GM12878 (cell line): ENCODE data around the gene CLIP2. TPM values are rescaled to one million over a fixed set of nuclear protein-coding genes. Genes with fewer than 3 reads are reported as not detected.

Experiments used
- ATAC-seq: fragments of 200-7000 bp; cut with Tn5 transposase; 3 replicates; pipeline ENCODE4 v1.9.1; 2020; ENCODE audit warnings: mild to moderate bottlenecking, moderate library complexity
- BruUV-seq: library from RNA; stranded (reverse); fragments of 400-500 nt; replicated peaks from 2 replicates; lab custom pipeline; 2021; lab: Mats Ljungman, UMichigan
- CTCF ChIA-PET: fragments of 300-600 bp; sonication (Branson Sonifier 250); formaldehyde crosslinking; extraction: SDS; loops from one replicate; lab custom pipeline; 2021; ENCODE audit warnings: inconsistent platforms; lab: Yijun Ruan, JAX
- POLR2A ChIA-PET: fragments of 350-600 bp; formaldehyde crosslinking; extraction: SDS; loops from one replicate; lab custom pipeline; 2021; ENCODE audit warnings: inconsistent platforms; lab: Charles Lee
- RAD21 ChIA-PET: fragments of 300-600 bp; sonication (Branson Sonifier 250); formaldehyde crosslinking; loops from one replicate; lab custom pipeline; 2023; ENCODE audit warnings: antibody characterized with exemption; ENCODE audit not compliant: unreplicated experiment; lab: Charles Lee
- SMC1A ChIA-PET: fragments of 300-600 bp; sonication (Branson Sonifier 250); formaldehyde crosslinking; loops from one replicate; lab custom pipeline; 2023; ENCODE audit not compliant: unreplicated experiment, uncharacterized antibody; lab: Charles Lee
- DNase-seq: peaks from one replicate; pipeline ENCODE4 v3.0.0-alpha.2; 2011; ENCODE audit warnings: low read depth, low spot score
- FAIRE-seq: peaks from 3 replicates; lab custom pipeline; 2011; peaks lifted over from hg19 to GRCh38; lab: Jason Lieb, UNC
- H2AFZ ChIP-seq: 2 replicates; pipeline ENCODE4 v1.6.0; 2011; ENCODE audit warnings: low read depth, low read length, control low read depth; ENCODE audit not compliant: control insufficient read depth
- H3K27ac ChIP-seq: 2 replicates; pipeline ENCODE4 v1.5.1; 2011; ENCODE audit warnings: control low read depth; ENCODE audit not compliant: control insufficient read depth, insufficient read depth
- H3K27me3 ChIP-seq, 2 experiments: replicated peaks in 1 of 2; 2 replicates each; pipeline versions ENCODE4 v1.6.0 to v1.6.1; 2011; ENCODE audit warnings: low read length in 1 of 2; ENCODE audit not compliant: control insufficient read depth in 2 of 2, insufficient read depth in 2 of 2
- H3K36me3 ChIP-seq, 2 experiments: 2 replicates each; pipeline ENCODE4 v1.5.1; 2011; ENCODE audit warnings: low read length in 1 of 2; ENCODE audit not compliant: control insufficient read depth in 2 of 2, insufficient read depth in 2 of 2
- H3K4me1 ChIP-seq: 2 replicates; pipeline ENCODE4 v1.6.1; 2011; ENCODE audit warnings: mild to moderate bottlenecking, low read length, moderate library complexity, mixed read lengths; ENCODE audit not compliant: control insufficient read depth, insufficient read depth
- H3K4me2 ChIP-seq: 2 replicates; pipeline ENCODE4 v1.6.0; 2011; ENCODE audit warnings: control low read depth; ENCODE audit not compliant: control insufficient read depth, insufficient read depth
- H3K4me3 ChIP-seq: fragments of 200-600 bp; sonication (generic); 2 replicates; pipeline ENCODE4 v1.5.1; 2016
- H3K79me2 ChIP-seq: 2 replicates; pipeline ENCODE4 v1.6.0; 2011; ENCODE audit warnings: low read length; ENCODE audit not compliant: control insufficient read depth, insufficient read depth
- H3K9ac ChIP-seq: 2 replicates; pipeline ENCODE4 v1.8.0; 2011; ENCODE audit warnings: low read length, control low read depth, mixed read lengths; ENCODE audit not compliant: control insufficient read depth, insufficient read depth
- H3K9me3 ChIP-seq: replicated peaks from 3 replicates; pipeline ENCODE4 v1.5.1; 2011; ENCODE audit warnings: mild to moderate bottlenecking, low read length; ENCODE audit not compliant: control insufficient read depth, insufficient read depth
- H4K20me1 ChIP-seq: 2 replicates; pipeline ENCODE4 v1.6.0; 2011; ENCODE audit not compliant: control insufficient read depth, insufficient read depth
- EP300 ChIP-seq, 2 experiments: fragments of 150-350 bp in 1 of 2; IDR thresholded peaks; 2 replicates each; pipeline ENCODE4 v1.6.1; 2011 to 2012; ENCODE audit warnings: low read depth in 2 of 2, low read length in 2 of 2, borderline replicate concordance in 1 of 2, improper control_type of control experiment in 1 of 2, inconsistent platforms in 1 of 2; ENCODE audit not compliant: control insufficient read depth in 1 of 2
- MAX ChIP-seq: IDR thresholded peaks from 2 replicates; pipeline ENCODE4 v1.6.1; 2012; ENCODE audit warnings: low read depth, low read length, improper control_type of control experiment
- MXI1 ChIP-seq: fragments of 150-350 bp; IDR thresholded peaks from 2 replicates; pipeline ENCODE4 v1.6.1; 2011; ENCODE audit warnings: low read depth, mild to moderate bottlenecking, inconsistent platforms, low read length, improper control_type of control experiment
- NFXL1 ChIP-seq: fragments of 450-650 bp; IDR thresholded peaks from 2 replicates; pipeline ENCODE4 v1.6.1; 2017; ENCODE audit warnings: antibody characterized with exemption, mild to moderate bottlenecking, borderline replicate concordance
- NKRF ChIP-seq: fragments of 450-650 bp; conservative IDR thresholded peaks from 2 replicates; pipeline ENCODE4 v1.6.1; 2017; ENCODE audit warnings: mild to moderate bottlenecking, moderate library complexity
- PKNOX1 ChIP-seq: fragments of 450-650 bp; IDR thresholded peaks from 2 replicates; pipeline ENCODE4 v1.6.1; 2016; ENCODE audit warnings: mild to moderate bottlenecking
- STAT1 ChIP-seq: fragments of 450-650 bp; conservative IDR thresholded peaks from 2 replicates; pipeline ENCODE4 v1.6.1; 2014; ENCODE audit warnings: antibody characterized with exemption, mild to moderate bottlenecking
- ZNF24 ChIP-seq: fragments of 450-650 bp; IDR thresholded peaks from 2 replicates; pipeline ENCODE4 v1.6.1; 2017; ENCODE audit warnings: antibody characterized with exemption, mild to moderate bottlenecking
- WGBS: methylation state at CpG from one replicate; pipeline ENCODE4 v1.1.6; 2016; ENCODE audit warnings: low lambda C conversion rate; ENCODE audit not compliant: insufficient replicate concordance, insufficient coverage; ENCODE audit errors: missing lambda C conversion rate; 5-methylcytosine and 5-hydroxymethylcytosine counted together
- in situ Hi-C: fragments of 300-500 bp; cut with MboI; formaldehyde crosslinking; loops from 9 replicates; pipeline ENCODE4 v1.14.3; 2018; ENCODE audit warnings: mixed read lengths
- intact Hi-C: fragments of 100-400 bp; cut with micrococcal nuclease; formaldehyde crosslinking; loops from one replicate; pipeline ENCODE4 v1.14.2; 2022; ENCODE audit not compliant: unreplicated experiment
- polyA plus RNA-seq, 11 experiments: library from polyadenylated mRNA; depleted of rRNA in 4 of 11; unstranded in 6 of 11; stranded (reverse) in 5 of 11; fragments of >200 nt; fragmentation: Nextera tagmentation in 4 of 11; fragmentation: Illumina TruSeq in 1 of 11; extraction: Ambion mirVana in 4 of 11; extraction: Trizol in 1 of 11; gene quantifications; 1 replicate in 1 of 11; 2 replicates in 10 of 11; pipeline versions ENCODE4 v1.2.1 to v1.2.3, GENCODE V29; 2011 to 2016; ENCODE audit warnings: inconsistent platforms in 2 of 11, missing spikeins in 2 of 11, low read depth in 1 of 11
- total RNA-seq, 4 experiments: library from RNA; depleted of rRNA in 3 of 4; stranded (reverse); fragments of >200 nt in 3 of 4; fragmentation: Illumina TruSeq in 1 of 4; extraction: Trizol in 1 of 4; gene quantifications; 2 replicates each; pipeline versions ENCODE4 v1.2.1 to v1.2.3, GENCODE V29; 2013 to 2021

The CLIP2 gene
- total and polyA plus RNA-seq, 10 of the 15 experiments (the other 5 are each of a cell fraction or from before 2014, with no cell fraction given): 0.26 to 56.3 (median 21.0) TPM

GRCh38 chr7:74290553-74290950, 1.3 kb downstream of the CLIP2 start:
- Histone ChIP-seq H3K79me2 (peaks cover 85% of the 10 kb centered on the region), H4K20me1 (peaks cover 3% of the 10 kb centered on the region; the same call in 1 of the 2 replicates), H3K4me2 (peak overlapping the region; percentile 93), H3K4me3 (peak overlapping the region; percentile 97), H3K4me1 (peaks cover 41% of the 10 kb centered on the region), H3K27me3 (no peaks in the 10 kb centered on the region), H3K9ac (peak overlapping the region; percentile 79), H3K27ac (peak overlapping the region; percentile 76), H3K36me3 (no peaks in the 10 kb centered on the region), H3K9me3 (no peaks in the 10 kb centered on the region), H2AFZ (peak overlapping the region; percentile 5; the same call in 1 of the 2 replicates)
- no TSS peak for BruUV-seq
- RAD21 ChIA-PET: interaction anchor here (0.6 to 12.0 kb wide), 10 partner anchors 12 to 115 kb away, joined by 3 to 169 read pairs (median 4); partner anchors contain the start of gene LAT2
- FAIRE-seq: no peak
- POLR2A ChIA-PET: interaction anchor here (0.7 to 8.7 kb wide), 5 partner anchors 21 to 83 kb away, joined by 4 to 171 read pairs (median 4); partner anchors contain the start of gene LAT2
- in situ Hi-C loops (no loop called here), intact Hi-C loops (no loop called here)
- 1% methylated on average over 6 of the region's 9 CpGs for WGBS
- 0 out of 2 replicates have a peak, but pooled peaks have one; percentile 56 for TF ChIP-seq NKRF
- no peak for TF ChIP-seq STAT1
- no peak for TF ChIP-seq EP300 (IDR thresholded peaks at IDR 0.05; ENCODE audit: borderline replicate concordance in 1 of 2, control insufficient read depth in 1 of 2, low read depth in 2 of 2, low read length in 2 of 2)
- 0 out of 2 replicates have a peak, but pooled peaks have one; percentile 15 for TF ChIP-seq ZNF24
- peak; percentile 16; the same call in 1 of the 2 replicates for TF ChIP-seq PKNOX1
- TF ChIP-seq MXI1: peak; percentile 79; the same call in 1 of the 2 replicates
- peak; percentile 57 for TF ChIP-seq MAX
- peak; percentile 99 for TF ChIP-seq NFXL1
- no peak for DNase-seq
- ATAC-seq: peak; percentile 9; the same call in 2 of the 3 replicates
- CTCF ChIA-PET: interaction anchor here (0.8 to 9.2 kb wide), 8 partner anchors 12 to 110 kb away, joined by 3 to 93 read pairs (median 5); partner anchors contain the start of gene LAT2
- SMC1A ChIA-PET: interaction anchor here (0.7 to 12.0 kb wide), 7 partner anchors 19 to 84 kb away, joined by 3 to 285 read pairs (median 4); no protein-coding TSS in a partner anchor
